Activated gamma-delta T cell treated with Interleukin-2 at 50 U/mL for 16 hours (primary cell): ENCODE measurements around the gene LMNTD2.
A peak's percentile ranks its signal among the peaks of the same experiment; 100 is the strongest.

Experiments
- DNase-seq: peaks from one replicate; pipeline ENCODE4 v3.0.0-alpha.2; 2020

LMNTD2 gene

GRCh38 chr11:567011-567628 is 6.6 kb upstream of the LMNTD2 start:
- no peak for DNase-seq

- DNase-seq: no peak
Observed at GRCh38 chr11:565921-566509, 5.5 kb upstream of the LMNTD2 start.

- DNase-seq: no peak
Observed at GRCh38 chr11:563812-564578, 3.5 kb upstream of the LMNTD2 start.

GRCh38 chr11:563066-563811 is 2.7 kb upstream of the LMNTD2 start:
- DNase-seq: no peak

- no peak for DNase-seq
Observed at GRCh38 chr11:562046-562645, 1.6 kb upstream of the LMNTD2 start.

GRCh38 chr11:561148-562003 is 838 bp upstream of the LMNTD2 start:
- no peak for DNase-seq

GRCh38 chr11:559712-560304 is 730 bp downstream of the LMNTD2 start:
- no peak for DNase-seq

GRCh38 chr11:559020-559620 is 1.4 kb downstream of the LMNTD2 start:
- DNase-seq: no peak

- no peak for DNase-seq
Observed at GRCh38 chr11:558503-558902, 2.0 kb downstream of the LMNTD2 start.

- no peak for DNase-seq
Observed at GRCh38 chr11:557328-558132, 3.0 kb downstream of the LMNTD2 start.

GRCh38 chr11:556662-557256 is 3.8 kb downstream of the LMNTD2 start:
- no peak for DNase-seq

GRCh38 chr11:555780-556661 is 4.5 kb downstream of the LMNTD2 start:
- no peak for DNase-seq

- DNase-seq: no peak
Observed at GRCh38 chr11:555227-555779, 5.2 kb downstream of the LMNTD2 start.

GRCh38 chr11:554428-555226 is 5.9 kb downstream of the LMNTD2 start:
- DNase-seq: peak; percentile 76

- no peak for DNase-seq
Observed at GRCh38 chr11:553988-554340, 6.6 kb downstream of the LMNTD2 start.

- no peak for DNase-seq
Observed at GRCh38 chr11:553083-553987, 7.2 kb downstream of the LMNTD2 start.

GRCh38 chr11:551596-551995 is 8.9 kb downstream of the LMNTD2 start:
- DNase-seq: no peak
